Vagina (tissue), 2 donors: ENCODE data around the gene NFYC. TPM values are rescaled to one million over a fixed set of nuclear protein-coding genes. Genes with fewer than 3 reads are reported as not detected.

Source experiments
- DNase-seq, 2 donors: peaks; one replicate each; pipeline ENCODE4 v3.0.0-alpha.2; 2017; ENCODE audit errors: extremely low spot score in 2 of 2
- H3K27ac ChIP-seq: fragments of 200-600 bp; sonication (generic); one replicate; pipeline ENCODE4 v1.5.1; 2019
- H3K27me3 ChIP-seq: fragments of 200-600 bp; sonication (generic); one replicate; pipeline ENCODE4 v1.5.1; 2019
- H3K36me3 ChIP-seq, 2 donors: fragments of 200-600 bp; sonication (generic); one replicate each; pipeline ENCODE4 v1.5.1; 2017 to 2019
- H3K4me1 ChIP-seq: fragments of 200-600 bp; sonication (generic); one replicate; pipeline ENCODE4 v1.5.1; 2019
- H3K4me3 ChIP-seq, 2 donors: fragments of 200-600 bp; sonication (generic); 1 replicate in 1 of 2; 2 replicates in 1 of 2; pipeline ENCODE4 v1.5.1; 2016 to 2019
- H3K9me3 ChIP-seq: fragments of 200-600 bp; sonication (generic); one replicate; pipeline ENCODE4 v1.5.1; 2019
- POLR2A ChIP-seq, 2 donors: fragments of 450-650 bp; IDR thresholded peaks; one replicate each; pipeline ENCODE4 v1.6.1; 2017; ENCODE audit warnings: antibody characterized with exemption in 2 of 2, mild to moderate bottlenecking in 2 of 2, moderate library complexity in 2 of 2
- POLR2AphosphoS5 ChIP-seq, 2 donors: sonication (generic); formaldehyde crosslinking; IDR thresholded peaks; one replicate each; pipeline ENCODE4 v1.9.0; 2017; ENCODE audit warnings: antibody characterized with exemption in 2 of 2, mild to moderate bottlenecking in 2 of 2, low read depth in 1 of 2; ENCODE audit not compliant: insufficient read depth in 1 of 2
- intact Hi-C: fragments of 100-400 bp; cut with DNase I; formaldehyde crosslinking; loops from one replicate; pipeline ENCODE4 v1.15.1; 2023
- microRNA counts, 2 donors: library from miRNA; unstranded; fragments of <30 nt; microRNA quantifications; one replicate each; lab custom pipeline; 2016 to 2017
- microRNA-seq: library from miRNA; unstranded; fragments of <30 nt; microRNA quantifications from one replicate; pipeline ENCODE4, GENCODE V29; 2017; ENCODE audit warnings: borderline number of aligned reads, borderline replicate concordance
- small RNA-seq: library from RNA; depleted of rRNA; stranded (forward); fragments of <200 nt; gene quantifications from one replicate; pipeline ENCODE3, GENCODE V24; 2016
- total RNA-seq: library from RNA; depleted of rRNA; stranded (reverse); fragments of >200 nt; gene quantifications from one replicate; pipeline ENCODE4 v1.2.3, GENCODE V29; 2016
- TF ChIP-seq, protein P1 (sequence below), 3 experiments: fragments of 450-650 bp in 2 of 3; fragments of 200-600 bp in 1 of 3; sonication (generic) in 1 of 3; IDR thresholded peaks; one replicate each; pipeline ENCODE4 v1.5.1; 2017 to 2019; ENCODE audit warnings: antibody characterized with exemption in 3 of 3, mild to moderate bottlenecking in 2 of 3, moderate library complexity in 2 of 3

NFYC gene
- total RNA-seq, 1 donor from 2014 or later, result 61.6 TPM

DNA sequence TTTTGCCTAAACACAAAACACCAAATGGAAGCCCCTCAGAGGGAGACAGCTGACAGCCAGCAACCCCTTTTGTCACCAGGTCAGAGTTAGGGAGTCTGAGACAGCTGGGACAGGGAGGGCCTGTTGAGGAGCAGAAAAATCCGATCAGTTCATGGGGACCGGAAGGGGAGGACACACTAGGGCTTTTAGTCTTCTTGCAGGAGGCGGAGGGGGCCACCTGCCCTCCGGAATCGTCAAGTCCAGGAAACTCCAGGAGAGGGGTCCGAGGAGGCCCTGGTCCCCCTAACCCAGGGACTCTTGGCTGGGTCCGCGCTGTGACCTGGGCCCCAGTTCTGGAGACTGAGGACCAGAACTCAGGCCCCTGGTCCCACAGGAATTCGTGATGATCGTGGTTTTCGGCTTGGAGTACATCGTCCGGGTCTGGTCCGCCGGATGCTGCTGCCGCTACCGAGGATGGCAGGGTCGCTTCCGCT lies 126.3 kb downstream of the NFYC start:
- H3K9me3 ChIP-seq, result no peaks in the 10 kb centered on the region
- intact Hi-C loops, result no loop called here
- H3K4me1 ChIP-seq, result peaks cover 10% of the 10 kb centered on the region
- H3K27ac ChIP-seq, result no peak overlapping the region
- TF ChIP-seq POLR2A (IDR thresholded peaks at IDR 0.05) (no peak), POLR2AphosphoS5 (IDR thresholded peaks at IDR 0.05; ENCODE audit: insufficient read depth in 1 of 2, low read depth in 1 of 2) (no peak)
- TF ChIP-seq, protein P1, sequence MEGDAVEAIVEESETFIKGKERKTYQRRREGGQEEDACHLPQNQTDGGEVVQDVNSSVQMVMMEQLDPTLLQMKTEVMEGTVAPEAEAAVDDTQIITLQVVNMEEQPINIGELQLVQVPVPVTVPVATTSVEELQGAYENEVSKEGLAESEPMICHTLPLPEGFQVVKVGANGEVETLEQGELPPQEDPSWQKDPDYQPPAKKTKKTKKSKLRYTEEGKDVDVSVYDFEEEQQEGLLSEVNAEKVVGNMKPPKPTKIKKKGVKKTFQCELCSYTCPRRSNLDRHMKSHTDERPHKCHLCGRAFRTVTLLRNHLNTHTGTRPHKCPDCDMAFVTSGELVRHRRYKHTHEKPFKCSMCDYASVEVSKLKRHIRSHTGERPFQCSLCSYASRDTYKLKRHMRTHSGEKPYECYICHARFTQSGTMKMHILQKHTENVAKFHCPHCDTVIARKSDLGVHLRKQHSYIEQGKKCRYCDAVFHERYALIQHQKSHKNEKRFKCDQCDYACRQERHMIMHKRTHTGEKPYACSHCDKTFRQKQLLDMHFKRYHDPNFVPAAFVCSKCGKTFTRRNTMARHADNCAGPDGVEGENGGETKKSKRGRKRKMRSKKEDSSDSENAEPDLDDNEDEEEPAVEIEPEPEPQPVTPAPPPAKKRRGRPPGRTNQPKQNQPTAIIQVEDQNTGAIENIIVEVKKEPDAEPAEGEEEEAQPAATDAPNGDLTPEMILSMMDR (IDR thresholded peaks at IDR 0.05), result no peak
- no peak for DNase-seq
- H3K4me3 ChIP-seq, result peak overlapping the region; percentile 42 to 47
- H3K27me3 ChIP-seq, result no peaks in the 10 kb centered on the region
- no peaks in the 10 kb centered on the region for H3K36me3 ChIP-seq

DNA sequence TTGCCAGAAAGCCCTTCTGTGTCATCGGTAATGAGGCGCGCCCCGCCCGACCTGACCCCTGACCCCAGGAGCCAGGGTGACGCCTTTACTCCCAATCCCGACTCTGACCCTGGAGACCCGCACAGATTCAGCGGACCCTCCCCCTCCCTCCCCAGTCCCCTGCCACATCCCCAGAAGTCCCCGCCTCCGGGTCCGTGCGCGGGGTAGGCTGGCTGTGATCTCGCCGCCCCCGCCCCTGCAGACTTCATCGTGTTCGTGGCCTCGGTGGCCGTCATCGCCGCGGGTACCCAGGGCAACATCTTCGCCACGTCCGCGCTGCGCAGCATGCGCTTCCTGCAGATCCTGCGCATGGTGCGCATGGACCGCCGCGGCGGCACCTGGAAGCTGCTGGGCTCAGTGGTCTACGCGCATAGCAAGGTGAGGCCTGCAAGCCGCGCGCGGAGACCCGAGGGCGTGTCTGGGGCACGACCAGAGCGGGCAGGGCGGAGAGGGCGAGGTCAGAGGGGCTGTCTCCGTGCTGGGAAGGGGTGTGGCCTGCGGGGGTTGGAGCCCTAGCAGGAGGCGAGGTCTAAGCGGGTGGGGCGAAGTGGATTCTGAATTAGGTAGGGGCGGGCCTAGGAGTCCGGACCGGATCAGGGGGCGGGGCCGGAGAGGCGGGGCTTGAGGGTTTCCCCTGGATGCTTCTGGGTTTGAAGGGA lies 126.9 kb downstream of the NFYC start:
- TF ChIP-seq POLR2AphosphoS5 (IDR thresholded peaks at IDR 0.05; ENCODE audit: insufficient read depth in 1 of 2, low read depth in 1 of 2) (peak in 1 of 2 donors; percentile 21), POLR2A (IDR thresholded peaks at IDR 0.05) (no peak)
- TF ChIP-seq, protein P1 (IDR thresholded peaks at IDR 0.05), result no peak
- no peak for DNase-seq
- no peak overlapping the region for H3K27ac ChIP-seq
- intact Hi-C loops, result no loop called here
- no peaks in the 10 kb centered on the region for H3K9me3 ChIP-seq
- H3K4me1 ChIP-seq, result peaks cover 10% of the 10 kb centered on the region
- H3K4me3 ChIP-seq, result peak overlapping the region; percentile 42 to 47
- H3K27me3 ChIP-seq, result no peaks in the 10 kb centered on the region
- no peaks in the 10 kb centered on the region for H3K36me3 ChIP-seq

DNA sequence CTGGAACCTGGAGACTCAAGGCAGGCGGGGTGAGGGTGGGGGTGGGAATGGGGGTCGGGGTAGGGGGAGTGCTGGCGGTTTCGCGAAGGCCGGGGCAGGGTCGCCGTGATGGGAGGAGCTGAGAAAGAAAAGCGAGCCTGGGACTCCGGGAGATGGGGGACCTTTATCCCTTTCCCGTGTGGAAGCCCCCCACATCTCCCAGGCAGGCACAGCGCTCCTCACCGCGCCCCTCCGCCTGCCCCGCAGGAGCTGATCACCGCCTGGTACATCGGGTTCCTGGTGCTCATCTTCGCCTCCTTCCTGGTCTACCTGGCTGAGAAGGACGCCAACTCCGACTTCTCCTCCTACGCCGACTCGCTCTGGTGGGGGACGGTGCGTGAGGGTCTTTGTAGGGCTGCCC lies 127.6 kb downstream of the NFYC start:
- Histone ChIP-seq H3K27ac (no peak overlapping the region), H3K27me3 (no peaks in the 10 kb centered on the region), H3K4me1 (peaks cover 10% of the 10 kb centered on the region), H3K4me3 (no peak overlapping the region), H3K9me3 (no peaks in the 10 kb centered on the region), H3K36me3 (no peaks in the 10 kb centered on the region)
- DNase-seq, result no peak
- TF ChIP-seq, protein P1 (IDR thresholded peaks at IDR 0.05), result no peak
- TF ChIP-seq POLR2AphosphoS5 (IDR thresholded peaks at IDR 0.05; ENCODE audit: insufficient read depth in 1 of 2, low read depth in 1 of 2), result no peak
- no peak for TF ChIP-seq POLR2A (IDR thresholded peaks at IDR 0.05)
- intact Hi-C loops, result no loop called here

DNA sequence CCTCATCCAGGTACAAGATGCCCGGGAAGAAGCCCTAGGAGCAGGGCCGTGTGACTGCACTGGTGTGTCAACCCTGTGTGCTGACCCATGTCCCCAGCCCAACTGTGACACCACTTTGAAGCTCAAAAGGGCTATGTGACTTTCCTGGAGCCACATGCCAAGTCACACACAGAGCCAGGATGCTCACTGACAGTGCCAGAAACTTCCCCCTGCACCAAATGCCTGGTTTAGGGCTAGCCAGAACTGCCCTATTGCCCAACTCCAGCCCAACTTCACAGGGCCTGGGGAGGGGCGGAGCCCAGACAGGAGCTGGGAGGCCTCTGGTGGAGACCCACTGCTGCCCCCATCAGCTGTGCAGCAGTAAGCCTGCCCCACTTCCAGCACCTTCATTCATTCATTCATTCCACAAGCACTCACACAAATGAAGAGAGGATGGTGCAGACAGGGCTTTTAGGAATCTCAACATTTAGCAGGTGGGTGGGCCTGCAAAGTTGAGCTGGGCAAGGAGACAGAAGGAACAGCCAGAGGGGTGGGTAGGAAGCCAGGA lies 128.8 kb downstream of the NFYC start:
- peaks cover 10% of the 10 kb centered on the region for H3K4me1 ChIP-seq
- intact Hi-C loops, result no loop called here
- TF ChIP-seq POLR2AphosphoS5 (IDR thresholded peaks at IDR 0.05; ENCODE audit: insufficient read depth in 1 of 2, low read depth in 1 of 2) (no peak), POLR2A (IDR thresholded peaks at IDR 0.05) (no peak)
- TF ChIP-seq, protein P1 (IDR thresholded peaks at IDR 0.05), result no peak
- H3K27me3 ChIP-seq, result no peaks in the 10 kb centered on the region
- H3K4me3 ChIP-seq, result no peak overlapping the region
- no peak overlapping the region for H3K27ac ChIP-seq
- DNase-seq, result no peak
- H3K9me3 ChIP-seq, result no peaks in the 10 kb centered on the region
- H3K36me3 ChIP-seq, result no peaks in the 10 kb centered on the region

MicroRNAs within 50 kb of the gene (microRNA counts, 767-probe panel; counts per million panel counts)
- microRNA hsa-miR-30c-5p (lab: Ali Mortazavi, UCI), result 261 to 4,471 counts per million in 2 donors
- 3,809 to 4,511 counts per million in 2 donors for microRNA hsa-miR-30e-5p (lab: Ali Mortazavi, UCI)

Small RNAs within 50 kb of the gene (microRNA-seq; reads per million reads assigned to microRNA genes)
- gene MIR30C1 (28.7 reads per million, percentile 37 among the genes with 10 or more reads in this experiment), gene MIR30E (3,203 reads per million, percentile 87 among the genes with 10 or more reads in this experiment)

Small RNAs within 50 kb of the gene (small RNA-seq; reads per million reads assigned to genes)
- gene MIR30C1, result 1.8 reads per million, percentile 54 among the genes with 10 or more reads in this experiment
- 250 reads per million, percentile 98 among the genes with 10 or more reads in this experiment for gene MIR30E
- not detected for gene RN7SL326P

Other genes with a start within 250 kb of the NFYC start
- gene ZFP69B, start 241.2 kb upstream of the NFYC start, total RNA-seq, result 1.2 TPM
- 4.9 TPM for gene ZFP69, start 214.4 kb upstream of the NFYC start, total RNA-seq
- 3.4 TPM for gene EXO5, start 182.9 kb upstream of the NFYC start, total RNA-seq
- gene ZNF684, start 160.1 kb upstream of the NFYC start, total RNA-seq, result 1.2 TPM
- gene RIMS3, start 26.0 kb upstream of the NFYC start, total RNA-seq, result 4.7 TPM
- gene KCNQ4, start 92.1 kb downstream of the NFYC start, total RNA-seq, result 2.0 TPM
- gene CITED4, start 170.7 kb downstream of the NFYC start, total RNA-seq, result 16.5 TPM